Large intestine (tissue), 12 donors: ENCODE measurements around the gene SOX8. TPM values are rescaled to one million over a fixed set of nuclear protein-coding genes. Genes with fewer than 3 reads are reported as not detected.

Source experiments
- DNase-seq, 2 donors: peaks; one replicate each; pipeline versions ENCODE4 v3.0.0 to v3.0.0-alpha.2; 2013
- H3K27ac ChIP-seq: one replicate; pipeline ENCODE4 v1.5.1; 2013; ENCODE audit warnings: low read length
- H3K27me3 ChIP-seq: 2 replicates; pipeline ENCODE4 v1.6.1; 2013; ENCODE audit warnings: low read length; ENCODE audit not compliant: control insufficient read depth, insufficient read depth
- H3K36me3 ChIP-seq: 2 replicates; pipeline ENCODE4 v1.6.1; 2013; ENCODE audit warnings: low read length; ENCODE audit not compliant: control insufficient read depth, insufficient read depth
- H3K4me1 ChIP-seq: one replicate; pipeline ENCODE4 v1.6.1; 2013; ENCODE audit warnings: low read length; ENCODE audit not compliant: control insufficient read depth, insufficient read depth
- H3K4me3 ChIP-seq: one replicate; pipeline ENCODE4 v1.5.1; 2013; ENCODE audit warnings: low read length
- H3K9me3 ChIP-seq: one replicate; pipeline ENCODE4 v1.6.1; 2013; ENCODE audit warnings: mild to moderate bottlenecking, low read depth, low read length, moderate library complexity; ENCODE audit not compliant: control insufficient read depth
- whole genome bisulfite sequencing: methylation state at CpG from one replicate; pipeline ENCODE4 v1.1.5; 2013; ENCODE audit warnings: low lambda C conversion rate; ENCODE audit not compliant: insufficient coverage; 5-methylcytosine and 5-hydroxymethylcytosine counted together
- long read RNA-seq, 11 donors: transcript quantifications; one replicate each; lab custom pipeline, GENCODE V29; 2026
- polyA plus RNA-seq: library from polyadenylated mRNA; unstranded; fragments of 120-200 nt; gene quantifications from one replicate; pipeline ENCODE4 v1.2.1, GENCODE V29; 2013

The SOX8 gene
- polyA plus RNA-seq = 3.7 TPM
- long read RNA-seq, donor 1, full-length matches to known transcripts = 2 of 2 reads
- long read RNA-seq, donor 1, partial matches to known transcripts = 0 of 2 reads
- long read RNA-seq, donor 1, other reads (novel, unspliced or antisense) = 0 of 2 reads
- long read RNA-seq, donor 2 = 0 reads
- long read RNA-seq, donor 3 = 0 reads
- long read RNA-seq, donor 4 = 0 reads
- long read RNA-seq, donor 5, full-length matches to known transcripts = 2 of 2 reads
- long read RNA-seq, donor 5, partial matches to known transcripts = 0 of 2 reads
- long read RNA-seq, donor 5, other reads (novel, unspliced or antisense) = 0 of 2 reads
- long read RNA-seq, donor 6 = 0 reads
- long read RNA-seq, donor 7, partial matches to known transcripts = 0 of 2 reads
- long read RNA-seq, donor 7, other reads (novel, unspliced or antisense) = 0 of 2 reads
- long read RNA-seq, donor 8 = 0 reads
- long read RNA-seq, donor 9 = 0 reads
- long read RNA-seq, donor 10, partial matches to known transcripts = 0 of 1 reads
- long read RNA-seq, donor 10, other reads (novel, unspliced or antisense) = 0 of 1 reads
- long read RNA-seq, donor 11, partial matches to known transcripts = 0 of 1 reads
- long read RNA-seq, donor 11, other reads (novel, unspliced or antisense) = 0 of 1 reads

DNA sequence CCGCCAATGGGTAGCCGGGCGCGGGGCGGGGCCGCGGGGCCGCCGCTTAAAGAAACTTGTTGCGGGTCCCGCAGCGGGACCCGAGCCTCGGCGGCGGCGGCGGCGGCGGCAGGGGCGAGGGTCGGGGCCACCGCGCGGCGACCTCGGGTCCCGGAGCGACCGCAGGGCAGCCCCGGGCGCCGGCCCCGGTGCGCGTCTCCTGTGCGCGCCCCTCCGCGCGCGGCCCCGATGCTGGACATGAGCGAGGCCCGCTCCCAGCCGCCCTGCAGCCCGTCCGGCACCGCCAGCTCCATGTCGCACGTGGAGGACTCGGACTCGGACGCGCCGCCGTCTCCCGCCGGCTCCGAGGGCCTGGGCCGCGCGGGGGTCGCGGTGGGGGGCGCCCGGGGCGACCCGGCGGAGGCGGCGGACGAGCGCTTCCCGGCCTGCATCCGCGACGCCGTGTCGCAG is at the start of gene SOX8:
SOX8 (plus strand) TSS at position 76 of the 450 bp plus-strand sequence; CDS start at position 229, 153 bp downstream.
- Histone ChIP-seq H3K4me1 (no peaks in the 10 kb centered on the region), H3K4me3 (peak within 1 kb of the TSS; percentile 30), H3K9me3 (peaks cover 21% of the 10 kb centered on the region), H3K36me3 (no peaks in the 10 kb centered on the region), H3K27ac (no peak within 1 kb of the TSS), H3K27me3 (peaks cover 51% of the 10 kb centered on the region)
- no peak for DNase-seq
- WGBS = no CpG with 5 or more reads among the region's 80 CpGs

DNA sequence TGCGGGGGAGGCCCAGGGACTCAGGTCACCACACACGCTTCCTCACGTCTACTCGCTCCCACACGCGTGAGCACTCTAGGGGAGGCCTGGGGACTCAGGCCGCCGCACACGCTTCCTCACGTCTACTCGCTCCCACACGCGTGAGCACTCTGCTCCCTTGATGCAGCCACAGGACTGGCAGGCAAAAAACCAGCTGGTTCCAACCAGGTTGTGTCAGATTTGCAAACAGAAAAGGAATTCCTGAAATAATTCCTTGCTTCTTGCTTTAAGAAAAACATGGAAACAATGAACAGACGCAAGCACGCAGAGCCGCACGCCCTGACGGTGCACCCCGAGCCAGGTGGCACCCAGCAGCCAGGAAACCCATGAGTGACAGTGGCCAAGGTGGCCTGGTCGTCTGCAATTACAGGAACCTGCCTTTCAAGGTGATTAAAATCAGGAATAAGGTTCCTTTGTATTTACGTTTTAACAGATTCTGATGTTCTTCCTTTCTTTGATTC is 48.7 kb upstream of the SOX8 start:
- H3K4me3 ChIP-seq = no peak overlapping the region
- peaks cover 19% of the 10 kb centered on the region for H3K36me3 ChIP-seq
- H3K27me3 ChIP-seq = no peaks in the 10 kb centered on the region
- peaks cover 2% of the 10 kb centered on the region for H3K9me3 ChIP-seq
- H3K27ac ChIP-seq = no peak overlapping the region
- DNase-seq = no peak
- no peaks in the 10 kb centered on the region for H3K4me1 ChIP-seq
- 0% methylated on average over 1 of the region's 21 CpGs for WGBS

DNA sequence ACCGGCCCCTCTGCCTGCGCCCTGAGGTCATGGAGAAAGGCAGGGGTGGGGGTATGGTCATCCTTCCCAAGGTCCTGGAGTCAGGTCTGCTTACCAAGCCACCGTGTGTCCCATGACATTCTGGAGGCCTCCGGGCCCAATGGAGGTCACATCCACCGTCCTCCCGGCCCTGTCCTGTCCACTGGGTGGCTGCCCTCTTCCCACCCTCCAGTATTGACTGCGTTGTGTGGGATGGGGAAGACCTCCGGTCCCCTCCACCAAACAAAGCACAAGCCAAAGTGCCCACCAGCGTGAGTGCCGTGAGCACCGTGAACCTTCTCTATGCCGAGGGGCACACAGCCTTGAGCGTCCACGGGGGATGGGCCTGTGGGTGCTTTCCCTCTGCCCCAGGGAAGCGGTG is 48.0 kb upstream of the SOX8 start:
- Histone ChIP-seq H3K9me3 (peaks cover 3% of the 10 kb centered on the region), H3K4me1 (no peaks in the 10 kb centered on the region), H3K27me3 (no peaks in the 10 kb centered on the region), H3K4me3 (no peak overlapping the region), H3K27ac (no peak overlapping the region), H3K36me3 (peaks cover 19% of the 10 kb centered on the region)
- no CpG with 5 or more reads among the region's 15 CpGs for WGBS
- no peak for DNase-seq

DNA sequence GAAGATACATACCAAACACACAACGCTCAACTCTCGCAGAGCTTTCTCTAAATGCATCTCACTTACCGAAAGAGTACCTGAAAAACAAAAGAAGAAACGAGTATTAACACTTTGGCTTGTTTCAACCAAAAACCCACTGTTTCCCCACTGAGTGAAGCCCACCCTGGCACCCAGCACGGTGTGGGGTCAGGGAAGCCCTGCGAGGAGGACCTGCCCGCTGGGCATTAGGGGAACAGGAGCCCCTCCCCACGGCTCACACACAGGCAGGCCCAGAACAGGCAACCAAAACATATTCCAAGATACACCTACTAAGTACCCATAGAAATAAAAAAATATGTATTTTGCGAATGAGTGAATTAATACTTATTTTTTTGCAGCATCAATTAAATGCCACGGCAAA is 47.4 kb upstream of the SOX8 start:
- DNase-seq = no peak
- Histone ChIP-seq H3K27ac (no peak overlapping the region), H3K4me3 (no peak overlapping the region), H3K27me3 (no peaks in the 10 kb centered on the region), H3K9me3 (peaks cover 6% of the 10 kb centered on the region), H3K36me3 (peaks cover 19% of the 10 kb centered on the region), H3K4me1 (no peaks in the 10 kb centered on the region)
- WGBS = 100% methylated on average over 4 of the region's 10 CpGs

DNA sequence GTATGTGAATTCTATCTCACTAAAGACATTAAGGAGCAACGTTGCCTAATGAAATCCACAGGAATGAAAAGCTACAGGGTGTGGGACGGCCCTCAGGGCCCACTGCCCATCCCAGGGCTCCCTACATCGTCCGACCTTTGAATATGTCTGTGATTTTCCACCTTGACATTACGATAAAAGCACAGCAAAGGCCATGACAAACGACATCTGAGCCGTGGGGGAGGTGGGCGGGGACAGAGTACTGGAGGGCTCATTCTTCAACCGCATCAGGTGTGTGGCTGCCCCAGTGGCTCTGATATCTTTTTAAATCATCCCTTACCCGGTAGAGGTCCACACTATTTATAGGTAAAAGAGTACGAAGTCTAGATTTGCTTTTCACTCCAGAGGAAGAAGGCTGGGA is 45.9 kb upstream of the SOX8 start:
- H3K4me3 ChIP-seq = no peak overlapping the region
- H3K27ac ChIP-seq = no peak overlapping the region
- peaks cover 15% of the 10 kb centered on the region for H3K36me3 ChIP-seq
- no peaks in the 10 kb centered on the region for H3K27me3 ChIP-seq
- H3K9me3 ChIP-seq = peaks cover 12% of the 10 kb centered on the region
- no peak for DNase-seq
- WGBS = 60% methylated on average over 1 of the region's 11 CpGs
- H3K4me1 ChIP-seq = no peaks in the 10 kb centered on the region

DNA sequence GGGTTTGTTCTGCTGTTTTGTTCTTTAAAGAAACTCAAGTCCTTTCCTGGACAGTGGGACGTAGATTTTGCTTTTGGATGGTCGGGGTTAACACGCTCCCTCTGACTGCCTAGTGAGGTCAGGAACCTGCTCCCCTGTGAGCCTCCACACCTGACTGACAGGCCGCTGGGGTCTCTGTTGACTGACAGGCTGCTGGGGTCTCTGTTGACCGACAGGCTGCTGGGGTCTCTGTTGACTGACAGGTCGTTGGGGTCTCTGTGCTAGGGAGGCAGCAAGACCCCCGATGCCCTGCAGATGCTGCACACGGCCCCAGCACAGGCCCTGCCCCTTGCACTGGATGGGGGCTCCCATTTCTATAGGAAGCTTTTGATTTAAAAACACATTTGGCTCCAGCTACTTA is 44.3 kb upstream of the SOX8 start:
- no peak overlapping the region for H3K4me3 ChIP-seq
- peaks cover 12% of the 10 kb centered on the region for H3K9me3 ChIP-seq
- H3K27ac ChIP-seq = no peak overlapping the region
- DNase-seq = no peak
- no CpG with 5 or more reads among the region's 8 CpGs for WGBS
- H3K27me3 ChIP-seq = no peaks in the 10 kb centered on the region
- H3K4me1 ChIP-seq = no peaks in the 10 kb centered on the region
- peaks cover 11% of the 10 kb centered on the region for H3K36me3 ChIP-seq

DNA sequence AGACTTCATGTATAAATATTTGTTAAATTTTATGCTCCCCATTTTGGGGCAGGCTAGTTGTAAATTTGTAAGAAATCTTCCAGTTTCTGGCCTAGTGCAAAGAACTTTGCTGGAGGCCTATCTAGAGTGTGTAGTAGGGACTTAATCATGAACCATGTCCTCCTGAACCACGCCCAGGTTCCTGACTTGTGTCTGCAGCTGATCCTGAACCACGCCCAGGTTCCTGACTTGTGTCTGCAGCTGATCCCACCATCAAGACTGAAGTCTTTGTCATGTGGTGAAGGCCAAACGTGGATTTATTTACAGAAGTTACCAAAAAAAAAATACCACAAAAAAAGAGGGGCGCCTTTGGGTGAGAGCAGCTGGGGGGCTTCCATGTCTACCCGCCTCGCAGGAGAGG is 43.8 kb upstream of the SOX8 start:
- Histone ChIP-seq H3K27me3 (no peaks in the 10 kb centered on the region), H3K4me3 (no peak overlapping the region), H3K4me1 (no peaks in the 10 kb centered on the region), H3K27ac (no peak overlapping the region), H3K9me3 (peaks cover 12% of the 10 kb centered on the region), H3K36me3 (peaks cover 11% of the 10 kb centered on the region)
- no peak for DNase-seq
- WGBS = no CpG with 5 or more reads among the region's 6 CpGs

DNA sequence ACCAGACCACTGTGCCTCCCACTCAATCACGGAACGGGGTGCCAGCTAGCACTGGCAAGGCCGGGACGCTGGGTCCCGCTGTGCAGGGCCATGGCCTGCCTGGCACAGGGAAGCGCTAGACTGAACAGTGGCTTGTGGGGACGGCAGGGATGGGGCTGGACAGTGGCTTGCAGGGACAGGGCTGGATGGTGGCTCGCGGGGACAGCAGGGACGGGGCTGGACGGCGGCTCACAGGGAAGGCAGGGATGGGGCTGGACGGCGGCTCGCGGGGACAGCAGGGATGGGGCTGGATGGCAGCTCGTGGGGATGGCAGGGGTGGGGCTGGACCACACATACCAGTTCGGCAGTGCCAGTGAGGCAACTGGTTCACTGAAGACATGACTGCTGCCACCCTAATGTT is 43.4 kb upstream of the SOX8 start:
- Histone ChIP-seq H3K4me1 (no peaks in the 10 kb centered on the region), H3K9me3 (peaks cover 12% of the 10 kb centered on the region), H3K27me3 (no peaks in the 10 kb centered on the region), H3K27ac (no peak overlapping the region), H3K4me3 (no peak overlapping the region), H3K36me3 (peaks cover 11% of the 10 kb centered on the region)
- no peak for DNase-seq
- WGBS = no CpG with 5 or more reads among the region's 18 CpGs

DNA sequence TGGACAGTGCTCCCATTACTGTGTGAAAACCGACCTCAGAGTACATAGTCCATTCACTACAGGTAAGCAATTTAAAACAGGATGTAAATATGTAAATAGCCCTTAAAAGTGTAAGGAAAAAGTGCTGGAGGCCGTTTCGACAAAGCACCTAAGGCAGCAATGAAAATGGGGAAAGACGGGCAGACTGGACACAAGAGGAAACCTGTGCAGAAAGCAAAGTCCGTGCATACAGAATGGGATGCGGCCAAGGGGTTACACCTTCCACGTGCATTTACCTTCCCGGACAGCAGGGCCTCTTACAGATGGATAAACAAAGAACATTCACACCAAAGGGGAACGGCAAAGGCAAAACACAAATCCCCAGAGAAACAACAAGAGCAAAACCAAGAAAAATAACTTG is 42.8 kb upstream of the SOX8 start:
- H3K36me3 ChIP-seq = peaks cover 5% of the 10 kb centered on the region
- H3K4me1 ChIP-seq = no peaks in the 10 kb centered on the region
- no peak overlapping the region for H3K27ac ChIP-seq
- 100% methylated on average over 1 of the region's 9 CpGs for WGBS
- H3K9me3 ChIP-seq = peaks cover 12% of the 10 kb centered on the region
- no peaks in the 10 kb centered on the region for H3K27me3 ChIP-seq
- no peak for DNase-seq
- H3K4me3 ChIP-seq = no peak overlapping the region

DNA sequence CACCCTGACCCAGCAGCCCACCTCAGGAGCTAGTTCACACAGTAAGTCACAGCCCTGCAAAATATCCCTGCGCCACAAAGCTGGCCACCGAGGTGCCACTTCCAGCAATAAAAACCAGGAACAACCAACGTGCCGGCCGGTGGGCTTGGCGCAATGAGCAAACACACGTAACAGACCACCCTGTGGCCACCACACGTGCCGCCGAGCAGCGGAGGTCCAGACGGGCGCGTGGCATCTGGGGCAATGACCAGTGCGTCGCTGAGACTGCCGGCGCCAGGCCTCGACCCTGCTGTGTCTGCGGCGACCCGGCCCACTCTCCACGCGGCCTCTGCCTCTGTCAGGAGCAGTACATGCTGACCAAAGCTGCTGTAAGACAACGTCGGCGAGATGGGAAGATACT is 42.3 kb upstream of the SOX8 start:
- Histone ChIP-seq H3K27me3 (no peaks in the 10 kb centered on the region), H3K4me1 (no peaks in the 10 kb centered on the region), H3K36me3 (peaks cover 2% of the 10 kb centered on the region), H3K4me3 (no peak overlapping the region), H3K9me3 (peaks cover 12% of the 10 kb centered on the region), H3K27ac (no peak overlapping the region)
- WGBS = no CpG with 5 or more reads among the region's 27 CpGs
- DNase-seq = no peak
